Renal cortical epithelial cell (primary cell): ENCODE results near the gene SRPK2. TPM values are rescaled to one million over a fixed set of nuclear protein-coding genes. Genes with fewer than 3 reads are reported as not detected.
"Not testable (repeated sequence)": the region's sequence is repeated elsewhere in the genome, so short reads cannot be mapped to it uniquely, and the experiment has no call there.

Source experiments
- DNase-seq: peaks from one replicate; pipeline ENCODE4 v3.0.0-alpha.2; 2011; ENCODE audit warnings: low read depth
- total RNA-seq: library from RNA; depleted of rRNA; stranded (reverse); fragments of >200 nt; gene quantifications from 2 replicates; pipeline ENCODE4 v1.2.3, GENCODE V29; 2014

The SRPK2 gene
- 42.4 and 79.5 TPM in 2 replicates for total RNA-seq

DNA sequence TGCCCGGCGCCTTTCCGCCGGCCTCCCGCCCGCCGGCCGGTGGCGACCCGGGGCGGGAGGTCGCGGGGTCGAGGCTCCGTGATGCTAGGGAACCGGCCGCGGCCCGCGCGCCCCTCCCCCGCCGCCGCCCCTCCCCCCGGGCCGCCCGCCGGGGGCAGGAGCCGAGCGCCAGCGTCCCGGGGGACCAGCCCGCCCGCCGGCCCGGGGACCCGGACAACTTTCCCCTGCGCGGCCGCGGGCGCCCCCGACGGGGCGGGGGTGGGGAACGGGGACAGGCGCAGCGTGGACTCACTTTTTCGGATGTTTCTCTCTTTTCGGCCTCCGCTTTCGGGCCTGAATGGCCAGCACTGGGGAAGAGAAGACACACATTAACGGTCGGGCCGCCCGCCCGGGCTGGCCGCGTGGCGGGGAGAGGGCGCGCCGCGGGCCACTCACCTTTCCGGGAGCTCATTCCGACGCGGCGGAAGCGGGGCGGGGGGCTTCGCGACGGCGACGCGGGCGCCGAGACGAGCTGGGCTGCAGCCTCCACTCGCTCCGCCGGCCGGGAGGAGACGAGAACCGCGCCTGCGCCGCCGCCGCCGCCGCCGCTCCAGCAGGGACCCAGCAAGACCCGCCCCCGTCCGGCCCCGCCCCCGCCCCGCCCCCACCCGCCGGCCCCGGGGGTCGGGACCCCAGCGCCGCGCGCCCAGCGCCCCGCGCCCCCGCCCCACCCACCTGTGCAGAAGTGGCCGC is at the start of gene SRPK2:
TSS of gene SRPK2 (minus strand) at position 566 of the 732 bp plus-strand sequence.
- no peak for DNase-seq

- DNase-seq, result no peak
Observed at GRCh38 chr7:105438254-105438653, 49.5 kb upstream of the SRPK2 start.

GRCh38 chr7:105437356-105437755 is 48.6 kb upstream of the SRPK2 start:
- not testable (repeated sequence) for DNase-seq

- DNase-seq, result peak; percentile 94
Observed at GRCh38 chr7:105429746-105430612, 41.3 kb upstream of the SRPK2 start.

- DNase-seq, result peak; percentile 41
Observed at GRCh38 chr7:105426606-105427146, 38.0 kb upstream of the SRPK2 start.

DNA sequence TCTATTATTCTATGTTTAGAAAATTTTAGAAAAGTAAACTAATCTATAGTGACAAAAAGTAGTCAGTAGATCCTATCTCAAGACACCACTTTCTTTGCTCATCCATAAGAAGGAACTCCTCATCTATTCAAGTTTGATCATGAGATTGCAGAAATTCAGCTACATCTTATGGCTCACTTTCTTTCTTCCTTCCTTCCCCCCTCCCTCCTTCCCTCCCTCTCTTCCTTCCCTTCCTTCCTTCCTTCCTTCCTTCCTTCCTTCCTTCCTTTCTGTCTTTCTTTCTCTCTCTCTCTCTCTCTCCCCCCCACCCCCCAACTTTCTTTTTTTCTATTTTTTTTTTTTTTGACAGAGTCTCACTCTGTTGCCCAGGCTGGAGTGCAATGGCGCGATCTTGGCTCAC is 35.3 kb upstream of the SRPK2 start:
- DNase-seq, result no peak

DNA sequence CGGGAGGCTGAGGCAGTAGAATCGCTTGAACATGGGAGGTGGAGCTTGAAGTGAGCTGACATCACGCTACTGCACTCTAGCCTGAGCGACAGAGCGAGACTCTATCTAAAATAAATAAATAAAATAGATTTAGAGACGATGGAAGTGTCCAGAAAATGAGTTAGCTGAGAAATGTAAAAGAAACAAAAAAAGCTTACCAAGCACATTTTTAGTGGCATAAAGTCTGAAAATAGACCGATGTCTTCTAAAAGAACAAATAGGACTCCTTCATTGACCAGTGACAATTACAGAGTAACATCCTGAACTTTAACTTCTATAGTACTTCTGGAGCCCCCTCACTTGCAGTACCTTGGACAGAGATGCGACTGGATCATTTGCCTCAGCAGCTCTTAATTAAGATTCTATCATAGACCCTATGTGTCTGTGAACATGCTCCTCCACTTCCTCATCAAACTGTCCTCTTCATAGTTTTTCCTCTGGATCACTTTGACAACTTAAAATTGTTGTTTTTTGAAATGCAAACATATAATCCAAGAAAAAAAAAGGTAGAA is 25.2 kb upstream of the SRPK2 start:
- no peak for DNase-seq

- DNase-seq, result not testable (repeated sequence)
Observed at GRCh38 chr7:105410774-105411173, 22.1 kb upstream of the SRPK2 start.

GRCh38 chr7:105409775-105410174 is 21.1 kb upstream of the SRPK2 start:
- DNase-seq, result not testable (repeated sequence)

- no peak for DNase-seq
Observed at GRCh38 chr7:105408791-105409410, 20.2 kb upstream of the SRPK2 start.

DNA sequence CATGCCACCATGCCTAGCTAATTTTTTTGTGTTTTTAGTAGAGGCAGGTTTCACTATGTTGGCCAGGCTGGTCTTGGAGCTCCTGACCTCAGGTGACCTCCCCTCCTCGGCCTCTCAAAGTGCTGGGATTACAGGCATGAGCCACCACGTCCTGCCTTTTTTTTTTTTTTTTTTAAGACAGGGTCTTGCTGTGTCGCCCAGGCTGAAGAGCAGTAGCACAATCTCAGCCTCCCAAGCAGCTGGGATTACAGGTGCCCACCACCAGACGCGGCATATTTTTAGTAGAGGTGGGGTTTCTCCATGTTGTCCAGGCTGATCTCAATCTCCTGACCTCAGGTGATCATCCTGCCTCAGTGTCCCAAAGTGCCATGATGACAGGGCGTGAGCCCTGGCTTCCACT is 14.4 kb upstream of the SRPK2 start:
- DNase-seq, result no peak

DNA sequence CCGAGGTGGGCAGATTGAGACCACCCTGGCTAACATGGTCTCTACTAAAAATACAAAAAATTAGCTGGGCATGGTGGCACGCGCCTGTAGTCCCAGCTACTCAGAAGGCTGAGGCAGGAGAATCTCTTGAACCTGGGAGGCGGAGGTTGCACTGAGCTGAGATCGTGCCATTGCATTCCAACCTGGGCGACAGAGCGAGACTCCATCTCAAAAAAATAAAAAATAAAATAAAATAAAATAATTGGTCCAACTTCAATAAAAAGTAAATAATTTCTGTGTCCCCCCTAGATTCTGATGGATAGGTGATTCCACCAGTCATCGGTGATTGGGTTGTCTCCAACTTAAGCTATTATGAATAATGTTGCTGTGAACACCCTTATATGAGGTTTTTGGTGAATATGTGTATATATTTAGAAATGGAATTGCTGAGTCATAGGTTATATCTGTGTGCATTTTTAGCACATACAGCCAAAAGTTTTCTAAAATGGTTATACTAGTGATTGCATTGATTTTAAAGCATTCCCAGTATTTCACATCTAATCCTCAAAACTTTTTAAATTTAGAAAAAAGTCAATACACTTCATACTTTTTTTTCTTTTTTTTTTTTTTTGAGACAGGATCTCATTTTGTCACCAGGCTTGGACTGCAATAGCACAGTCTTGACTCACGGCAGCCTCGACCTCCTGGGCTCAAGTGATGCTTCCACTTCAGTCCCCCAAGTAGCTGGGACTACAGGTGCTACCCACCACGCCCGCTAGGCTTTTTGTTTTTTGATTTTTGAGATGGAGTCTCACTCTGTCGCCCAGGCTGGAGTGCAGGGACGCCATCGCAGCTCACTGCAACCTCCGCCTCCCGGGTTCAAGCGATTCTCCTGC is 13.7 kb upstream of the SRPK2 start:
- DNase-seq, result no peak

DNA sequence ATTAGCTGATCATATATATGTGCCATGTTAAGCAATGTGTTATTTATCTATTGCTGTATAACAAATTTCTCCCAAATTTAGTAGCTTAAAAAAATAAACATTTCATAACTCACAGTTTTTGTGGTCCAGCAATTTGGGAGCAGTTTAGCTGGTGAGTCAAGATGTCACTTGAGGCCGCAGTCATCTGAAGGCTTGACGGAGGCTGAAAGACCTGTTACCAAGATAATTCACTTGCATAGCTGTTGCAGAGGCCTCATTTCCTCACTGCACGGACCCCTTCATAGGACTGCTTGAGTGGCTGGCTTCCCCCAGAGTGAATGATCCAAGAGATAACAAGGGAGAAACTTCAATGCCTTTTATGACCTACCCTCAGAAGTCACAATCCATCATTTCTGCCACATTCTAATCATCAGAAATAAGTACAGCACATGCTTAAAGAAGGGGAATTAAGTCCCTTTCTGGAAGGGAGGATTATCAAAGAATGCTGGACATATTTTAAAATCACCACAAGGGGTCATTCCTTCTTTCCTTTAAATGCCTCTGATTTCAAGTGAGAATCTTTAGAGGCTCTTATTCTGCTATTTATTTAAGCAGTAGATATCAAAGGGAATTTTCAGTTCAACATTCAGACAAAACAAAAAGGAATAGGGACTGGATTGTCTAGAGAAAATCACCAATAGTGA is 10.5 kb upstream of the SRPK2 start:
- peak; percentile 59 for DNase-seq

DNA sequence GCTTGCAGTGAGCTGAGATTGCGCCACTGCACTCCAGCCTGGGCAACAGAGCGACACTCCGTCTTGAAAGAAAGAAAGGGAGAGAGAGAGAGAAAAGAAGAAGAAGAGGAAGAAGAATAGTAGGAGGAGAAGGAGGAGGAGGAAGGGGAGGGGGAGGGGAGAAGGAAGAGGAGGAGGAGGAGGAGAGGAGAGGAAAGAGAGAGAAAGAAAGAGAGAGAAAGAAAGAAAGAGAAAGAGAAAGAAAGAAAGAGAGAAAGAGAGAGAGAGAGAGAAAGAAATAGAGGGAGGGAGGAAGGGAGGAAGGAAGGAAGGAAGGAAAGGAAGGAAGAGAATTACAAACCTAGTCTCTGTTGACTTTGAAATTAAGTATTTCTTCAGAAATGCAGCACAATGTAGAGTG is 7.8 kb upstream of the SRPK2 start:
- no peak for DNase-seq

- no peak for DNase-seq
Observed at GRCh38 chr7:105391429-105391828, 2.7 kb upstream of the SRPK2 start.

- DNase-seq, result no peak
Observed at GRCh38 chr7:105389889-105390288, 1.2 kb upstream of the SRPK2 start.

DNA sequence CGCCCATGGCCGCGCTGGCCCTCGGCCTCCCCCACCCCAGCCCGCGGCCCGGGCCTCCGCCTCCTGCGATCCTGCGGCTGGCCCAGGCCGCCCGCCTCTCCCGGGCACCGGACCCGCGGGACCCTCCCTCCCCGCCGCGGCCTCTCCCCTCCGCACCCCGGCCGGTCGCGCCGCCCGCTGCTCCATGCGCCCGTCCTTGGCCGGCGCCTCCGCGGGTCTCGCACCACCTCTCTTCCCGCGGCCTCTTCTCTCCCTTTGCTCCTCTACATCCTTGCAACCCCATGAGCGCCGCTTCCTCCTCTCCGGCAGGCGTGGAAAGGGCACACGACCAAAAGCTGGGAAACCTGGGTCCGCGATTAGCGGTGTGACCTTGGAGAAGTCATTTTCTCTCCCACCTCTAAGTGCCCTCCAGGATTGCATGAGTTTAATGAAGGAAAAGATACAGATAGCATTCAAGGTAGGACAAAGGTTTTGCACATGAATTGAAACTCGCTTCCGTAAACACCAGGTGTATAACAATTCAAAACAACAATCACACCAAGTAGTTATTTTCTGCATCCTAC is 448 bp upstream of the SRPK2 start:
- DNase-seq, result peak; percentile 41

DNA sequence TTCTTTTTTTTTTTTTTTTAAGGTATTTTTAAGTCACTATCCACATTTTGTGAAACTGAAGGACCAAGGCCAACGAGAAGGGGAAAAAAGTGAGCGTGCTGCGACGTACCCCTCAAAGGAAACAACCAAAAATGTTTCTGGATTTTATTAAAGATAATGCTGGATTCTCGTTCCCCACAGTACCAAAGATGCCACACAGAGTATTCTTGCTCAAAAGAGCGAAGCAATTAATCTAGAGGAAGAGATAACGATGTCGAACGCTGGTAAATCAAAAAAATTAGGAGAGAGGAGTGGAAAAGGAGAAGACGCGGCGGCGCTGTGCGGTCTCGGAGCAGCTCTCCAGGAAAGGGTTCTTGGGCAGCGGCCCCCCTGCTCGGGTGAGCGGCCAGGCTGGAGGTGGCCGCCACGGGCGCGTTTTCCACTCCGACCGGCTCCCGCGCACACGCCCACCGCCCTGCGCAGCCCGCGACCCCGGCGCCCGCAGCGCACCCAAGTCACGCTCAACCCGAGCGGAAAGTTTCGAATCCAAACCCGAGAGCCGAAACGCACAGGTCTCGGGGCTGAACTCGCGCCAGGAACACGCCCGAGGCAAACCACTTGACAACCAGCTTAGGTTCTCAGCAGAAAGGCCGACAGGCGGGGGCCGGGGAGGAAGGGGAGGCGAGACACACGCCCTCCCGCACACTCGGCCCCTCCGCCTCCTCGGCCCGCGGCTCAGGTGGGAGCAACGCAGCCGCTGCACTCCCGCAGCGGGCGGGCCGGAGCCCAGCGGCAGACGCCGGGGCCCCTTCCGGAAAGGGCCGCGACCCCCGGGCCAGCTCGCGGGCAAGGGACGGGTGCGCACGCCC is 989 bp downstream of the SRPK2 start:
- DNase-seq, result peak; percentile 38

DNA sequence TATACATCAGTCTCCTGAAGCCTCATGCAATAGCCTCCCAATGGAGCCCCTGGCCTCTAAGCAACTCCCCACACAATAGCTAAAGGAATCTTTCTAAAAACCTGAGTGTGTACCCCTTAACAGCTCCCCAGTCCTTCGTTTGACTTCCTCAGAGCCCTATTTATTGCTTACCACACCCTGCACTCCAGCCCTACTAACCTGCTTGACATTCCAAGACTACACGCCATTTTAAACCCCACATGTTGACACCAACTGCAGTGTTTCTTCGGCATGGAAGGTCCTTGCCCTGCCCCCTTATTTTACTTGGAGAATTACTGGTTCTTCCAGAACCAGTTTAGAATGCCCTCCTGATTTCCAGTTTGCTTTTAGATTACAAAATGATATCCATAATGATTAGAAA is 10.8 kb downstream of the SRPK2 start:
- no peak for DNase-seq
